Measurements from ENCODE around the gene TRIM72.

DNA sequence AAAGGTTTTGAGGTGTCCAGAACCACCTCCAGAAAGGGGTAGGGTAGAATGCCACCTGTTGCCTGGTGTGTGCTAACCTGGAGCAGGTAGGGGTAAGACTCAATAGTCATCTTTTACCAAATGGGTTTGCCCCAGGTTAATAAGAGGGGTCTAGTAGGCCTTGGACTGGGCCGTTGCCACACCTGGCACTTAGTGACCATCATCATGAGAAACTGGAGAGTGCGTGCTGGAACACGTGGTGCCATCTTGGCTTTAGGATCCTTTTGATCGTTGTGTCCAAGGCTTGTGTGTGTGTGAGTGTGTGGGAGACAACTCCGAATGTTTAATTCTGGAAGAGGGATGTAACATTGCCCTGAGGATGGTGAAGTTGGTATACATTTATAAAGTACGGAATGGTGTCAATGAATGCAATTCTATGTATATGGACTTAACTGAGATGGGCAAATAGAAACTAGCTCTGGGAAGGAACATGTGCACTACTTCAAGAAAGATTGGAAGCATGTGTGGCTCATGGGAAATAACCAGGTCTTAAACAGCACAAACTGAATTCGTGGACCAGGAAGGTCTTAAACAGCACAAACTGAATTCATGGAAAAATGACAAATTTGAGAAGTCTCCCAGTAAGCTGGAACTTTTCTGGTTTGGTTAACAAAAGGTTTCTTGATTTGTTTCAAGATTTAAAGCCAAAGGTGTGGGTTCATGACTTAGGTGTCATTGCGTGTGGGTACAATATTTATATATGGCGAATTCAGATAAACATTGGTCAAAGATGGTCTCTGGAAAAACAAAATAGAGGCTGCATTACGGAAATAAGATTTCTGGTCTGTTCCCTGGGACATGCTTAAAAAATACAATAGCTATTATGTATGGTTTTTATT lies 26.8 kb upstream of the TRIM72 start:
- TF ChIP-seq POLR2A (IDR thresholded peaks at IDR 0.05; ENCODE audit: low read length) (no peak), GATA1 (IDR thresholded peaks at IDR 0.05; ENCODE audit: low read depth, low read length) (no peak)
